ENCODE data around the gene MYH10.

The MYH10 gene

GRCh38 chr17:8602679-8603078 is 27.8 kb downstream of the MYH10 start:
- no peak for DNase-seq

DNA sequence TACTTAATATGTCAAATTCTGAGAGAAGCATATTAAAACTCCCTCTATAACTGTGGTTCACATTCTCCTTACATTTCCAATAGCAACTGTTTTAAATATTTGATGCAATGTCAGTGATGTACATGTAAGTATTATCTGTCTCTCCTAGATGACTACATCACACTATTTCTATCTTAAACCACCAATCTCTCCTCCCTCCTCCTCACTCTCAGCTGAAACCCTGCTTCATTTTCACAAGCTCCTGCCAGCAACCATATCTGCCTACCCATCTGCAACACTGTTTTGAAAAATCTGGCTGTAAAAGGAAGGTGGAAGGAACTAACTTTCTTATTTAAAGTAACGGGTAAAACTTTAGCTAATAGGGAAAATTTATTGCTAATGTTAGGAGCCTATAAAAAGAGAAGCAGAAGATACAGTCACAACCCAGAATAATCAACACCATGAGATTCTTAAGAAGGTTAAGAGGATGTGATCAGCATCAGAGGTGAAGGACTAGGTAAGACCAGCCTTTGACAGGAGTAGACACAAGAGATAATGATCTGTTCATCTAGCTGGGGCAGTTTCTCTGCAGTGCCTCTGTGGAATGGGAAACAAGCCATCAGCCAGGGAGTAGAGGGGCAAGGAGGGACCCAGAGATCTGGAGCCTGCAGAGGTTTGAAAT is 31.0 kb downstream of the MYH10 start:
- DNase-seq: no peak

DNA sequence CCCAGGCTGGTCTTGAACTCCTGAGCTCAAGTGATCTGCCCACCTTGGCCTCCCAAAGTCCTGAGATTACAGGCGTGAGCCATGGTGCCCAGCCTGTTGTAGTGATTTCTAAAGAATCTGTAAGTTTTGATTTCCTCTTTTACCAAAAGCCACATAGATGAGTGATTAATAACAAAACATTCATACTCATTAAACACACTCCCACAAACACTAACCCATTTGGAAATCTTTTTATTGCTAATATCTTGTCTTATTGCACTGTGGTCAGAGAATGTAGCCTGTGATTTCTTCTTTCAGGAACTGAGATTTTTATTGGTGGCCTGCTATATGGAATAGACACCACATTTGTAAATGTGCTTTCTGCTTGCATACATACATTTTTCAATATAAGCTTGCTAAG is 31.6 kb downstream of the MYH10 start:
- DNase-seq: no peak

- DNase-seq: no peak
Observed at GRCh38 chr17:8593830-8594229, 36.7 kb downstream of the MYH10 start.

DNA sequence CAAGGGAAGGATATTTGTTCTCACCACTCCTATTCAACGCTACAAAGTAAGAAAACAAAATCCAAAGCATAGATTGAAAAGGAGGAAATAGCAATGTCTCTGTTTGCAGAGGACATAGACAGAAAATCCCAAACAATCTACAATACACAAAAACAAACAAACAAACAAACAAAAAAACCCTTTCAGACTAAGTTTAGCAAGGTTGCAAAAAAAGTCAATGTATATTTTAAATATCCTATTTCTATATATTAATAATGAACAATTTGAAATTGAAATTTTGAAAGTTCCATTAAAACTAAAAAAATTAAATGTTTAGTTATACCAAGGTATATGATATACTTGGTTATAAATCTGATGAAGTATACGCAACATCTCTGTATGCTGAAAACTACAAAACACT is 37.2 kb downstream of the MYH10 start:
- DNase-seq: no peak

DNA sequence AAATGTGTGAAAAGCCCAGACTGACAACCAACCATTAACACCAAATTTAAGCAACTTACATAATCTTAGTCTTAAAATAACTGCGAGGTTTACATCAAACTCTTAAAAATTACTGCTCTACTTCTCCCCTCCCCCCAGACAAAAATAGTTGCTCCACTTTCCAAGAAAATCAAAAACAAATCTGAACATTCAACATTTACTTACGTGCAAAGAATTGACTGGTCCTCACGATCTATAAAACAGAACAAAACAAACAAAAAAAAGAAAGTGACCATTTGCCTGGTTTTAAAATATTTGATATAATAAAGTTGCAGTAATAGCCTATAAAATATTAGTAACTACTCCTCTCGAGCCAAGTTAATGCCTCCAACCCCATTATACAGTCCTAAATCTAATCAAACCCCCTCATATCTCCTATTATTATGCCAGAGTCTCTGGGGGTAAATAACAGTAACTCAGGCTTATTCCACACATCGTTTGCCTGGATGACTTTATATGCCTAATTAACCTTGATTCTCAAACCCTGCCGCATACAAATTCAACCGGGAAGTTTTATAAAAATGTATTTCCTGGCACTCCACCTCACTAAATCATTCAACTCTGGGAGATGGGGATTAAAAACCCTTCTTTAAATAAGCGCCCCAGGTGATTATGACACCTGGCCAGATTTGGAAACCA is 41.5 kb downstream of the MYH10 start:
- DNase-seq: no peak

- DNase-seq: no peak
Observed at GRCh38 chr17:8586766-8587165, 43.8 kb downstream of the MYH10 start.

GRCh38 chr17:8585911-8586310 is 44.6 kb downstream of the MYH10 start:
- DNase-seq: no peak

DNA sequence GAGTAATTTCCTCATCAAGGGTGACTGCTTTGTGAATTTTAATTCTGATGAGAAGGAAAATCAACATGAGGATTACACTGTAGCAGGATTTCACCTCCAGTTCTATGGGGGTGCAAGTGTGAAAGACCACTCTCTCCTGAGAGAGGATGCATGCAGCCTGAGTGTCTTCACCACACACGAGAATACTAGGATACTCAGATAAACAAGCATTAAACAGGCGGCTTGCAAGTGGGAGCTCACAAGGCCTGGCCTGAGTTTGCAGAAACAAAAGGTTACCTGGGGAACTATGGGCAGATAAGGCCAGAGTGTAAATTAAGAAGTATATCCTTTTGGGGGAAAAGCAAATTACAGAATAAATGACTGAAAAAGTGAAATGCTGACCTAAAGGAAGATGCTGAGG is 46.6 kb downstream of the MYH10 start:
- no peak for DNase-seq

- DNase-seq: no peak
Observed at GRCh38 chr17:8580952-8581658, 49.4 kb downstream of the MYH10 start.

DNA sequence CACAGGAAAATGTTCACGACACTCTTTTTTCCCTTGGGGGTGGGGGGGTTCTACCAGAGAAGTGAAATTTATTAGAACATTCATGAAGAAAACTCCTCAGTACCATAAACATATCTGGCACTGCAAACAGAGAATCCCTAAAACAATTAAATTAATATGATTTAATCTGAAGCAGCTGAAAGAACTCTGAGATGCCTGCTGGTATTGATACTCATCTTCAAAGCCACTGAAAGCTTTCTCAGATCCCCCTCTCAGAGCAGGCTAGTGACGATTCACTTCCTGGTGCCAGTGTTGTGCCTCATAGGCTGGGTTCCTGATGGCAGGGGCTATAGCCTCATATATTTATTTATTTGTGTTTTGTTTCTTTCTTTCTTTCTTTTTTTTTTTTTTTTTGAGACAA is 52.7 kb downstream of the MYH10 start:
- DNase-seq: no peak

GRCh38 chr17:8576559-8577294 is 53.8 kb downstream of the MYH10 start:
- DNase-seq: no peak

- DNase-seq: no peak
Observed at GRCh38 chr17:8574687-8575086, 55.8 kb downstream of the MYH10 start.

DNA sequence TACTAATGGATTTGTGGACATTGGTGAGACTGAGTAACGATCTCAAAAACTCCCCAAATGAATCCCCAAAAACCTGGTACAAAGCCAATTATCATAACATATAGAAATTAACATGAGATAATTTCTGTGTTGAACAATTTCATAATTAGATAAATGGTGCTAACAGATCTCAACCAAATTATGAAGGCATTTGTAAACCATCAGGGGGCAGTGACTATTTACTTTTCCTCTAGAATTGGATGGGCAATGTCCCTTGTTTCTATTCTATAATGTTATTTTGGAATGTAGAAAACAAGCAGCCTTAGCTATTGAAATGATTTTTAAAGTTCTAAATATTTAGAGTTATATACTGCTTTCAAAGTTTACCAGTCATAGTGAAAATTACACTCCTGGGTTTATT is 57.8 kb downstream of the MYH10 start:
- DNase-seq: no peak

DNA sequence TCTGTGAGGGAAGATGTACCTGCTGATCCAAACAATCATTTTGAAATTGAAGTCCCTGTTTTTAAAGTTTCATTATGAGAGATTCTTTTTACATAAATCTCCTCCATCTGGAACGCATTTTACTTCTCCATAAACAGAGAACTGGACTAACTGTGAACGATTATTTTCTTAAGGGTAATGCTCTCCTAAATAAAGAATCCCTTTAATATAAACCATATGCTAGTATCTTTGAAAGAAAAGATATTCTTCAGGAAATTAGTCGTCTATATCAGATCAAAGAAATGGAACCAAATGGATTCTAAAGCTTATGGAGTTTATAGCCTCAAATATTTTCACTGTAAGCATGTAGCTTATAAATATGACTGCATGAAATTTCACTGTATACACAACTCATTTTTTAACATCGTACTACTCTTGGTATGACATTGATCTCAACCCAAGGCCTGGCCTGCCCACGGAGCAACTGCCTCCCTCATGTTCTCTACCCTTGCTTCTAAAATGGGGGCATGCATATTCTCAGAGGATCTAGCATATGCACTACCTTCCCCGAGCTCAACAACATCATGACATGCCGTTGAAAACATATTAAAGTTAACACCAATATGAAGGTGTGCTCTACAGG is 66.4 kb downstream of the MYH10 start:
- no peak for DNase-seq

DNA sequence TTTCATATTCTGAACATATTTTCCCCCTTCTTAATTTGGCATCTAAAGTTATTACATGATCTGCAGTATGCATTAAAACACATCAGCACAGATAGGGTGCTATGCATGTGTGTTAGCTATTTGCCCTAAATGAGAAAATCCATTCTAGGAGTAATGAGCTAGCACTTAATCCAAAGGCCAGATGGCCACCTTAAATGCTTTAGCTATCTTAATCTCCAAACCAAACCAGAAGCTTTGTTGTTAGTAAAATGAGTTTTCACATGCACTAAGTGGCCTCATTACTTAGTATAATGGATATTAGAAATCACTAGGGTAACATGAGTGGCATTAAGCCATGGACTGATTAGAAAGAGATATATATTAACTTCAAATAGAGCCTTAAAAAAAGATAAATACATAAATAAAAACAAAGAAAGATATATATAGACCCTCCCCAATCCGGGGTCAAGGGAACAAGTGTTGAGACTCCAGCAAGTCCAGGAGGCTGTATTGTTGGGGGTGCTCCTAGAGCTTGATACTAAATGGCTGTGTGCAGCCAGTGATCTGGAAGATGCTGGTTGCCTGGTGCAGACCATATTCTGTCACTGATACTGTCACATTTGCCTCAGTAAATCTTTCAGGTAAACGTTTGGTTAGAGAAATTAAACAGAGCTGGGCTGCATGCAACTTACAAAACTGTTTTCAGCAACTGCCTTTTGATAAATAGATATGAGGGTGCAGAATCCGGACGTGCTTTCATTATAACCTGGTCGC is 67.3 kb downstream of the MYH10 start:
- no peak for DNase-seq

- DNase-seq: no peak
Observed at GRCh38 chr17:8558144-8558543, 72.4 kb downstream of the MYH10 start.

DNA sequence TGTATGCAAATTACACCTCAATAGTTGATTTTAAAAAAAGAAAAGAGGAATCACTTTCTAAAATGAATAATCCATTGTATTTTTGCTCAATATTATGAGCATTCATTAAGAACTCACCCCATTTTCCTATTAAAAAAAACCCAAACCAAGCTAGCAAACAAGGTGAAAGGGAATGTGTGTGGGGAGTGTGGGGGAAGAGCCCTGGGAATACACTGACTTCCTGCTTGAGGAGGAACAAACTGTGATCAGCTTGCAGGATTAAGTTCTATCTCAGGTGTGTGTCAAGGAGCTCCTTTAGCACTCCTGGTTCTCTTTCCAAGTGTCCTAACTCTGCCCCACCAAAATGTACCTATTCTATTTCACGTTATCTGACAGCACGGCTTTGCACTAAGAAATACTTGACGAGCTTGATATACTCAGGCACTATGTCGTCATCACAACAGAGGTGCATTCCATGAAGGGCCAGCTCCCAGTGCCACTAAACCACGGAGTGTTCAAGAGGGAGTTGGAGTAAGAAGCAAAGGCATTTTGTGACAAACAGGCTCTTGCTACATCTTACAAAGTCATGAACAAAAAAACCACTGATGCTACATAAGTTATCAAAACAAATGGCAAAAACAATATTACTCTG is 73.2 kb downstream of the MYH10 start:
- DNase-seq: no peak

DNA sequence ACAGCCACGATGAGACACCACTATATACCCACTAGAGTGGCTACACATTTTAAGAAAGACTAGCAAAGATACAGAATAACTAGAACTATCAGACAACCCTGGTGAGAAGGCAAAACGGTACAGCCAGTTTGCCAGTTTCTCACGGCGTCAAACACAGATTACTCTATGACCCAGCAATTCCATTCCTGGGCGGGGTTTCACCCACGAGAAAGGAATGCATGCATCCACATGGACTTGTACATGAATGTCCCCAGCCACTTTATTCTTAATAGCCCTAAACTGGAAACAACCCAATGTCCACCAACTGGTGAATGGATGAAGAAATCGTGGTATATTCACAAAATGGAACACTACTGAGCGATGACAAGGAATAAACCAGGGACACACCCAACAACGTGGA is 74.5 kb downstream of the MYH10 start:
- DNase-seq: no peak

GRCh38 chr17:8555062-8555461 is 75.5 kb downstream of the MYH10 start:
- DNase-seq: no peak

DNA sequence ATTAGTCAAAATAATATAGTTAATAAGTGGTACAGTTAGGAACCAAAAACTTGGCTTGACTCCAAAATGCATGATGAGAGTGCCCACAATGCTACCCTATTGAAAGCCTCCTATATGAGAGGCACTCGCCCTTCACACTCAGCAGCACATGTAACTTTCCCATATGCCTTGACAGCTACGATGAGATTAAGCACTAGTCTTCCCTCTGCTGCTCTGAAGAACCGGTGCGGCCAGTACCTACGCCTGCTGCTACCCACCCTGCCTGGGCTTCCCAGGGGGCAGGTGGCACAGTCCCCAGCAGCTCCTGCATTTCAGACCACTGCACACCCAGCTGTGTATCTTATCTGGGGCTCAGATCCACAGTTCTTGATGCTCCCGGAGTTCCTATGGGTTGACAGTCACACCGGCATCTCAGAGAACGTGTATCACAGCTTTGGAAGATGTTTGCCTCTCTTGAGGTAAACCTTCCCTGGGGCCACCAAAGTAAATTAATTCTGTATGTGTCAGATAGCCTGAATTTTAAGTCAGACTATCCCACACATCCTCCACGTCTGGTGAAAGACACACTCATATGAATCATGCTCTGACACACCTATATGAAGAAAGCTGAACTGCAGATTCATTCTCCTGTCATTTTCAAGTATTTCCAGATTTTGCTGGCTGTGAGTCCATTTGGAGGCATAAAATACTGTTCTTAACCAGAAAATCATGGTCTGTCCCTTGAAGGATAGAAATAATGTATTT is 77.8 kb downstream of the MYH10 start:
- no peak for DNase-seq

Measured in NCI-H345 (cell line).